Lung (tissue), 12 donors: ENCODE measurements around the gene COPS4. TPM values are rescaled to one million over a fixed set of nuclear protein-coding genes. Genes with fewer than 3 reads are reported as not detected.
"Not testable (repeated sequence)": the region's sequence is repeated elsewhere in the genome, so short reads cannot be mapped to it uniquely, and the experiment has no call there.

Experiments
- ATAC-seq: fragments of 200-7000 bp; cut with Tn5 transposase; one replicate; pipeline ENCODE4 v1.9.1; 2020; ENCODE audit warnings: moderate number of reproducible peaks; ENCODE audit not compliant: insufficient read depth, low FRiP score
- DNase-seq, 3 donors: peaks; one replicate each; pipeline ENCODE4 v3.0.0-alpha.2; 2013 to 2017
- H3K27ac ChIP-seq, 2 donors: one replicate each; pipeline ENCODE4 v1.5.1; 2013; ENCODE audit warnings: mild to moderate bottlenecking in 2 of 2, moderate library complexity in 2 of 2, control low read depth in 1 of 2, inconsistent platforms in 1 of 2, low read depth in 1 of 2, low read length in 1 of 2
- H3K27me3 ChIP-seq, 3 donors: one replicate each; pipeline ENCODE4 v1.5.1; 2013; ENCODE audit warnings: low read length in 2 of 3; ENCODE audit not compliant: control insufficient read depth in 3 of 3, insufficient read depth in 3 of 3
- H3K36me3 ChIP-seq, 4 donors: one replicate each; pipeline ENCODE4 v1.5.1; 2013; ENCODE audit warnings: low read length in 4 of 4, mild to moderate bottlenecking in 1 of 4, moderate library complexity in 1 of 4; ENCODE audit not compliant: control insufficient read depth in 4 of 4, insufficient read depth in 4 of 4
- H3K4me1 ChIP-seq, 5 donors: one replicate each; pipeline ENCODE4 v1.5.1; 2013; ENCODE audit warnings: low read length in 5 of 5, mild to moderate bottlenecking in 2 of 5, moderate library complexity in 1 of 5; ENCODE audit not compliant: control insufficient read depth in 5 of 5, insufficient read depth in 5 of 5
- H3K4me3 ChIP-seq: one replicate; pipeline ENCODE4 v1.5.1; 2013; ENCODE audit warnings: mild to moderate bottlenecking, control low read depth, moderate library complexity
- H3K9ac ChIP-seq, 2 donors: one replicate each; pipeline ENCODE4 v1.5.1; 2013; ENCODE audit warnings: low read length in 2 of 2, control low read depth in 1 of 2; ENCODE audit not compliant: insufficient read depth in 1 of 2
- H3K9me3 ChIP-seq, 4 donors: one replicate each; pipeline ENCODE4 v1.5.1; 2013; ENCODE audit warnings: low read length in 3 of 4, mild to moderate bottlenecking in 1 of 4, moderate library complexity in 1 of 4; ENCODE audit not compliant: control insufficient read depth in 4 of 4, insufficient read depth in 3 of 4
- CTCF ChIP-seq: IDR thresholded peaks from 2 replicates; pipeline ENCODE4 v1.5.1; 2012; ENCODE audit warnings: mild to moderate bottlenecking; ENCODE audit errors: control extremely low read depth, extremely low read depth
- WGBS, 2 donors: extraction: QIAGEN DNeasy Blood & Tissue Kit; methylation state at CpG; one replicate each; pipeline ENCODE4 v1.1.7; 2013; 5-methylcytosine and 5-hydroxymethylcytosine counted together
- polyA plus RNA-seq, 2 donors: library from polyadenylated mRNA; stranded (reverse); fragments of 200-250 nt; gene quantifications; one replicate each; pipeline ENCODE4 v1.2.1, GENCODE V29; 2013
- total RNA-seq, 2 donors: library from RNA; depleted of rRNA in 1 of 2; stranded (reverse); fragments of >200 nt in 1 of 2; gene quantifications; one replicate each; pipeline ENCODE4 v1.2.1, GENCODE V29; 2014 to 2021
- donor health status: control.
- donor health status: control.
- donor health status: Bipolar disorder and iron deficiency.
- donor health status: healthy.
- donor health status: DM: yes; HTN: yes; CAD: no.

COPS4 gene
- total and polyA plus RNA-seq, 4 donors: 15.3 to 55.3 (median 27.2) TPM

DNA sequence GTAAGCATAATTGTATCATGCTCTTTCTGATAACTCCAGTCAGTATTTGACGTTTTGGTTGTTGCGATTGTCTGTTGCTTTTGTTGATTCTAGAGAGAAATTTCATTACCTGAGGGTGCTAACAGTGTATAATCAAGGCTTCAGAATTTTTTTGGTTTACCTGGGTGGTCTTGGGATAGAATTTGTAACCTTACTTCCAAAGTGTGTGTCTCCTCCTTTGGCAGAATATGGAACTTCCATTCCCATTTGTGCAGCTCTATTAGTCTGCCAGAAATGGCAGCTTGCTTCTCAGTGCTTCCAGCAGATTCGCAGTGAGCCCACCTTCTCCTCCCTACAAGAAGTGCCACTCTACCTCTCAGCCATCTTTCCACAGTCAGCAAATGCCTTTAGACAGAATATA lies 5.3 kb downstream of the COPS4 start:
- no peak for ATAC-seq
- Histone ChIP-seq H3K4me3 (no peak overlapping the region), H3K27me3 (no peaks in the 10 kb centered on the region), H3K4me1 (peaks cover 6 to 14% (median 11%) of the 10 kb centered on the region in 5 donors), H3K36me3 (peaks cover 0 to 2% (median 0%) of the 10 kb centered on the region in 4 donors), H3K27ac (no peak overlapping the region), H3K9ac (no peak overlapping the region), H3K9me3 (no peaks in the 10 kb centered on the region)
- DNase-seq: no peak
- 88 to 96% methylated on average over 3 of the region's 3 CpGs for WGBS, 2 donors
- no peak for TF ChIP-seq CTCF

GRCh38 chr4:83043157-83043556 lies 8.2 kb downstream of the COPS4 start:
- not testable (repeated sequence) for DNase-seq, H3K27ac ChIP-seq, H3K9me3 ChIP-seq, H3K9ac ChIP-seq, H3K4me3 ChIP-seq, H3K36me3 ChIP-seq, H3K27me3 ChIP-seq, H3K4me1 ChIP-seq, ATAC-seq
- WGBS, 2 donors: 99 to 100% methylated on average over 2 of the region's 2 CpGs

DNA sequence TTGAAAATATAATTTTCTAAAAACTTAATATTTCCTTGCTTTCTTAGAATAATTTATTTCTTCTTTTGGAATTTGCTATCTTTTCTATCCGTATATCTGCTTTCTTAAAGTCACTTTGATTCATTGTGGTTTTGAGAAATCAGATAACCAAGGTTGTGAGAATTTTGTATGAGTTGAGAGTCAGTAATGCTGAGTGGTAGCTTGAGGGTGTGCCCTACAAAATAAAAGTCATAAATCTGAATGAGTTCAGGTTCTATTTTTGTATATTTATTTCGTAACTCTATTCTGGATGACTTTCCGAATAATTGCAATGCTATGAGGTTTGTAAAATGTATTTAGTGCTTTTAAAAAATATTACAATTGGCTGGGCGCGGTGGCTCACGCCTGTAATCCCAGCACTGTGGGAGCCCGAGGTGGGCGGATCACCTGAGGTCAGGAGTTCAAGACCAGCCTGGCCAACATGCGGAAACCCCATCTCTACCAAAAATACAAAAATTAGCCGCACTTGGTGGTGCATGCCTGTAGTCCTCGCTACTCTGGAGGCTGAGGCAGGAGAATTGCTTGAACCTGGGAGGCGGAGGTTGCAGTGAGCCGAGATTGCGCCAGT lies 8.9 kb downstream of the COPS4 start:
- Histone ChIP-seq H3K36me3 (peaks cover 0 to 2% (median 0%) of the 10 kb centered on the region in 4 donors), H3K9me3 (no peaks in the 10 kb centered on the region), H3K4me3 (no peak overlapping the region), H3K27me3 (no peaks in the 10 kb centered on the region), H3K27ac (no peak overlapping the region), H3K4me1 (peaks cover 0 to 5% (median 0%) of the 10 kb centered on the region in 5 donors), H3K9ac (no peak overlapping the region)
- no peak for TF ChIP-seq CTCF
- ATAC-seq (no peak), DNase-seq (no peak)
- 88 to 89% methylated on average over 14 of the region's 14 CpGs for WGBS, 2 donors

- Histone ChIP-seq H3K4me1 (peaks cover 0 to 2% (median 0%) of the 10 kb centered on the region in 5 donors), H3K9ac (no peak overlapping the region), H3K9me3 (no peaks in the 10 kb centered on the region), H3K36me3 (peaks cover 8 to 14% (median 9%) of the 10 kb centered on the region in 4 donors), H3K27ac (no peak overlapping the region), H3K4me3 (no peak overlapping the region), H3K27me3 (no peaks in the 10 kb centered on the region)
- ATAC-seq: no peak
- no peak for DNase-seq
- no peak for TF ChIP-seq CTCF
- WGBS, 2 donors: 82 to 89% methylated on average over 8 of the region's 8 CpGs
These were observed 11.9 kb downstream of the COPS4 start for GRCh38 chr4:83046693-83047473.

- not testable (repeated sequence) for H3K4me1 ChIP-seq, H3K9ac ChIP-seq, DNase-seq, H3K4me3 ChIP-seq, H3K27me3 ChIP-seq, H3K27ac ChIP-seq, ATAC-seq, H3K9me3 ChIP-seq
- 69 to 85% methylated on average over 8 of the region's 8 CpGs for WGBS, 2 donors
- H3K36me3 ChIP-seq: peaks cover 19 to 27% (median 22%) of the 10 kb centered on the region in 4 donors
These were observed 13.8 kb downstream of the COPS4 start for GRCh38 chr4:83048781-83049180.
